ENCODE results near the gene BRAT1. TPM values are rescaled to one million over a fixed set of nuclear protein-coding genes. Genes with fewer than 3 reads are reported as not detected.

BRAT1 gene
- total and polyA plus RNA-seq, 2 donors (not counting 1 experiment from before 2014, with no cell fraction given), result 36.8 to 68.3 TPM

DNA sequence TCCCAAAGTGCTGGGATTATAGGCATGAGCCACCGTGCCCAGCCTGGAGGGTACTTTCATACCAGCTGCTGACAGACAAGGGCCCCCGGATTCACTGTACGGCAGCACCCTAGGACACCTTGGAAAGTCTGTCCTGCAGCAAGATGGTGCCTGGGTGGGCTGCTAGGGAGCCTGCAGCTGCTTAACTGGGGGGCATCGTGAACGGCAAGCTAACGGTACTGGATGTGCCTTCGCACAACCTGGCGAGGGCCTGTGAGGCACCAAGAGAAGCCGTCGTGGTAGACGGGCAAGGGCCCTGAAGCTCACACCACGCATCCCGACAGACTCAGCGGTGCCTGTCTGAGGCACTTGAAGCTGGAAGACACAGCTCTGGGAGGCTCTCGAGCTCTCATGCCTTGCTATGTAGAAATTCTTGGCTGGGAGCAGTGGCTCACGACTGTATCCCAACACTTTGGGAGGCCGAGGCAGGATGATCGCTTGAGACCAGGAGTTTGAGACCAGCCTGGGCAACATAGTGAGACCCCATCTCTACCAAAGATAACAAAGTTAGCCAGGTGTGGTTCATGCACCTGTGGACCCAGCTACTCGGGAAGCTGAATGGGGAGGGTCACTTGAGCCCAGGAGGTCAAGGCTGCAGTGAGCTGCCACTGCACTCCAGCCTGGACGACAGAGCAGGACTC is 9.4 kb downstream of the BRAT1 start:
- peaks cover 6% of the 10 kb centered on the region for H4K20me1 ChIP-seq (ENCODE audit: control insufficient read depth, insufficient read depth, low read length, poor library complexity, severe bottlenecking)

More for the DNA sequence above, 9.4 kb downstream of the BRAT1 start:
- Histone ChIP-seq H3K9ac (ENCODE audit: low read length) (no peak overlapping the region), H2AFZ (ENCODE audit: insufficient read depth, low read depth, low read length, poor library complexity, severe bottlenecking) (no peak overlapping the region), H3K27me3 (replicated peaks in 1 of 4; ENCODE audit: control extremely low read depth in 1 of 4, control insufficient read depth in 3 of 4, insufficient read depth in 4 of 4, low read length in 3 of 4) (no peaks in the 10 kb centered on the region), H3K4me3 (ENCODE audit: control extremely low read depth in 1 of 5, extremely low read depth in 1 of 5, insufficient read depth in 1 of 5, low read depth in 2 of 5, low read length in 4 of 5) (no peak overlapping the region), H3K4me2 (replicated peaks; ENCODE audit: low read depth, low read length, poor library complexity, severe bottlenecking) (no peak overlapping the region), H3K9me3 (ENCODE audit: control extremely low read depth in 1 of 3, control insufficient read depth in 2 of 3, insufficient read depth in 1 of 3, low read length in 2 of 3) (no peaks in the 10 kb centered on the region), H3K79me2 (ENCODE audit: control insufficient read depth, insufficient read depth, low read length) (peaks cover 31% of the 10 kb centered on the region), H3K4me1 (ENCODE audit: control insufficient read depth in 2 of 2, insufficient read depth in 2 of 2, low read length in 2 of 2) (peaks cover 0 to 9% of the 10 kb centered on the region in 2 donors), H3K36me3 (replicated peaks in 1 of 2; ENCODE audit: control extremely low read depth in 1 of 2, control insufficient read depth in 1 of 2, extremely low read depth in 1 of 2, insufficient read depth in 2 of 2, low read length in 1 of 2) (peaks cover 6 to 69% of the 10 kb centered on the region in 2 experiments), H3K27ac (ENCODE audit: low read length in 2 of 2) (no peak overlapping the region)
- no peak overlapping the region for H3K4me3 Mint-ChIP-seq
- no peak for ATAC-seq (ENCODE audit: low read depth)
- no peak for TF ChIP-seq EZH2 (IDR thresholded peaks at IDR 0.05; ENCODE audit: borderline replicate concordance, insufficient read depth, low read depth, low read length, poor library complexity, severe bottlenecking)
- TF ChIP-seq, protein P1, sequence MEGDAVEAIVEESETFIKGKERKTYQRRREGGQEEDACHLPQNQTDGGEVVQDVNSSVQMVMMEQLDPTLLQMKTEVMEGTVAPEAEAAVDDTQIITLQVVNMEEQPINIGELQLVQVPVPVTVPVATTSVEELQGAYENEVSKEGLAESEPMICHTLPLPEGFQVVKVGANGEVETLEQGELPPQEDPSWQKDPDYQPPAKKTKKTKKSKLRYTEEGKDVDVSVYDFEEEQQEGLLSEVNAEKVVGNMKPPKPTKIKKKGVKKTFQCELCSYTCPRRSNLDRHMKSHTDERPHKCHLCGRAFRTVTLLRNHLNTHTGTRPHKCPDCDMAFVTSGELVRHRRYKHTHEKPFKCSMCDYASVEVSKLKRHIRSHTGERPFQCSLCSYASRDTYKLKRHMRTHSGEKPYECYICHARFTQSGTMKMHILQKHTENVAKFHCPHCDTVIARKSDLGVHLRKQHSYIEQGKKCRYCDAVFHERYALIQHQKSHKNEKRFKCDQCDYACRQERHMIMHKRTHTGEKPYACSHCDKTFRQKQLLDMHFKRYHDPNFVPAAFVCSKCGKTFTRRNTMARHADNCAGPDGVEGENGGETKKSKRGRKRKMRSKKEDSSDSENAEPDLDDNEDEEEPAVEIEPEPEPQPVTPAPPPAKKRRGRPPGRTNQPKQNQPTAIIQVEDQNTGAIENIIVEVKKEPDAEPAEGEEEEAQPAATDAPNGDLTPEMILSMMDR (IDR thresholded peaks at IDR 0.05), result no peak
- H3K27ac Mint-ChIP-seq, result no peak overlapping the region
- no peaks in the 10 kb centered on the region for H3K9me3 Mint-ChIP-seq (ENCODE audit: insufficient read depth)
- peaks cover 14% of the 10 kb centered on the region for H3K4me1 Mint-ChIP-seq
- ChIA-PET CTCF (interaction anchor here (1.0 to 1.5 kb wide), 3 partner anchors 75 to 164 kb away, joined by 3 to 6 read pairs (median 4); no protein-coding TSS in a partner anchor), POLR2A (interaction anchor here (1.2 kb wide), 1 partner anchor 16 kb away, joined by 3 read pairs; no protein-coding TSS in a partner anchor)
- H3K27me3 Mint-ChIP-seq, result no peaks in the 10 kb centered on the region
- DNase-seq, result no peak
- WGBS (ENCODE audit: insufficient coverage), result 98% methylated on average over 20 of the region's 20 CpGs
- intact Hi-C loops (cut with micrococcal nuclease), result no loop called here

Data from B cell (primary cell).